OCI-LY3 (cell line): ENCODE results near the gene HSPA12B.

ENCODE experiments used
- EZH2phosphoT487 ChIP-seq: fragments of 200-600 bp; shearing (Covaris generic); IDR thresholded peaks from 2 replicates; pipeline ENCODE4 v1.6.1; 2018; ENCODE audit warnings: antibody characterized with exemption, mixed run types, low read depth
- TF ChIP-seq, protein P1 (sequence below): fragments of 200-600, 300-600 bp; sonication (generic); IDR thresholded peaks from 2 replicates; pipeline ENCODE4 v1.5.1; 2014; ENCODE audit warnings: antibody characterized with exemption, low read length, low read depth

DNA sequence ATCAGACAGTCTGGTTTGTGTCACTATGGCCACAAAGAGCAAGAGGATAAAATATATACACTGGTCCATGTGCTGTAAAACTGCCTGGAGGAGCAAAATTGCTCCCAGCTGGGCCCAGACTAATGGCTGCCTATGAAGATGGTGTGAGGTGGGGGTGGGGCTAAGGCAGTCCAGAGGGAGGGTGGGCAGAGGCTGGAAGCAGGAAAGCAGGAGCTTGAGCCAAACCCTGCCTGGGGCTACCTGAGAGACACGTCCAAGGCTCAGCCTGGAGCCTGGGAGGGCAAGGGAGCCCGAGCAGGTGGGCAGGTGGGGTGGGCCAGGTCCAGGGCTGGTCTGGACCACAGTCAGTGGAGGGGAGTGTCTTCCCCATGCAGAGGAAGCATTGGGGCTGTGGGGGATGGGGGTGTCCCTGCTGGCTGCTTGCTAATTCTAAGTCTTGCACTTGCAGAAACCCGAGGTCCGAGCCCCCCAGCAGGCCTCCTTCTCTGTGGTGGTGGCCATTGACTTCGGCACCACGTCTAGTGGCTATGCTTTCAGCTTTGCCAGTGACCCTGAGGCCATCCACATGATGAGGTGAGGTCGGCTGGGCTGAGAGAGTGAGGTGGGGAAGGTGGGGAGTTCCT is 9.5 kb downstream of the HSPA12B start:
- TF ChIP-seq, protein P1, sequence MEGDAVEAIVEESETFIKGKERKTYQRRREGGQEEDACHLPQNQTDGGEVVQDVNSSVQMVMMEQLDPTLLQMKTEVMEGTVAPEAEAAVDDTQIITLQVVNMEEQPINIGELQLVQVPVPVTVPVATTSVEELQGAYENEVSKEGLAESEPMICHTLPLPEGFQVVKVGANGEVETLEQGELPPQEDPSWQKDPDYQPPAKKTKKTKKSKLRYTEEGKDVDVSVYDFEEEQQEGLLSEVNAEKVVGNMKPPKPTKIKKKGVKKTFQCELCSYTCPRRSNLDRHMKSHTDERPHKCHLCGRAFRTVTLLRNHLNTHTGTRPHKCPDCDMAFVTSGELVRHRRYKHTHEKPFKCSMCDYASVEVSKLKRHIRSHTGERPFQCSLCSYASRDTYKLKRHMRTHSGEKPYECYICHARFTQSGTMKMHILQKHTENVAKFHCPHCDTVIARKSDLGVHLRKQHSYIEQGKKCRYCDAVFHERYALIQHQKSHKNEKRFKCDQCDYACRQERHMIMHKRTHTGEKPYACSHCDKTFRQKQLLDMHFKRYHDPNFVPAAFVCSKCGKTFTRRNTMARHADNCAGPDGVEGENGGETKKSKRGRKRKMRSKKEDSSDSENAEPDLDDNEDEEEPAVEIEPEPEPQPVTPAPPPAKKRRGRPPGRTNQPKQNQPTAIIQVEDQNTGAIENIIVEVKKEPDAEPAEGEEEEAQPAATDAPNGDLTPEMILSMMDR = no peak
- no peak for TF ChIP-seq EZH2phosphoT487
